ENCODE results near the gene NRF1. TPM values are rescaled to one million over a fixed set of nuclear protein-coding genes. Genes with fewer than 3 reads are reported as not detected.

The NRF1 gene
- total RNA-seq, 1 experiment from 2014 or later: 14.0 TPM

DNA sequence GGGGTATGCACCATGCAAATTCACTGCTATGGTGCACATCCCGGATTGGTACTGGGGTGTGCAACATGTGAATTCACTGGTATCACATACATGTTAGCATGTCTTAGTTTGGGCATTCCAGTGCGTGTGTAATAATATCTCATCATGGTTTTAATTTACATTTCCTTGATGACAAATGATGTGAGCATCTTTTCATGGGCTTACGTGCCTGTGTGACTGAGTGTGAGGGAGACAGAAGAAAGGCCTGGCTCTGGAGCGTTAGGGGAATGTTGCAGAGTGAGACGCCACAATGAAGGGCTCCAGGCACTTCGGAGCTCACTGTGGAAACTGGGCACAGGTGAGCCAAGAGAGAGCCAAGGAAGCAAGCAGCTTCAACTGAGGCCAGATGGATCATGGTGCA, 178.6 kb downstream of the NRF1 start:
- ATAC-seq (no peak), DNase-seq (ENCODE audit: low read depth, low spot score) (no peak)
- no peak overlapping the region for H3K27ac ChIP-seq (ENCODE audit: low read length)
- in situ Hi-C loops (cut with HindIII; ENCODE audit: low pct_unique_long_range_greater_than_20kb, low sequenced_read_pairs) (no loop called here), intact Hi-C loops (cut with micrococcal nuclease; ENCODE audit: unreplicated experiment) (no loop called here)
- TF ChIP-seq SIN3A (IDR thresholded peaks at IDR 0.05; ENCODE audit: borderline replicate concordance, insufficient read depth, low read depth, low read length) (no peak), POLR2AphosphoS5 (IDR thresholded peaks at IDR 0.05; ENCODE audit: low read depth, low read length) (no peak), TCF7L2 (IDR thresholded peaks at IDR 0.05; ENCODE audit: low read depth, low read length) (no peak)
- TF ChIP-seq, protein P1, sequence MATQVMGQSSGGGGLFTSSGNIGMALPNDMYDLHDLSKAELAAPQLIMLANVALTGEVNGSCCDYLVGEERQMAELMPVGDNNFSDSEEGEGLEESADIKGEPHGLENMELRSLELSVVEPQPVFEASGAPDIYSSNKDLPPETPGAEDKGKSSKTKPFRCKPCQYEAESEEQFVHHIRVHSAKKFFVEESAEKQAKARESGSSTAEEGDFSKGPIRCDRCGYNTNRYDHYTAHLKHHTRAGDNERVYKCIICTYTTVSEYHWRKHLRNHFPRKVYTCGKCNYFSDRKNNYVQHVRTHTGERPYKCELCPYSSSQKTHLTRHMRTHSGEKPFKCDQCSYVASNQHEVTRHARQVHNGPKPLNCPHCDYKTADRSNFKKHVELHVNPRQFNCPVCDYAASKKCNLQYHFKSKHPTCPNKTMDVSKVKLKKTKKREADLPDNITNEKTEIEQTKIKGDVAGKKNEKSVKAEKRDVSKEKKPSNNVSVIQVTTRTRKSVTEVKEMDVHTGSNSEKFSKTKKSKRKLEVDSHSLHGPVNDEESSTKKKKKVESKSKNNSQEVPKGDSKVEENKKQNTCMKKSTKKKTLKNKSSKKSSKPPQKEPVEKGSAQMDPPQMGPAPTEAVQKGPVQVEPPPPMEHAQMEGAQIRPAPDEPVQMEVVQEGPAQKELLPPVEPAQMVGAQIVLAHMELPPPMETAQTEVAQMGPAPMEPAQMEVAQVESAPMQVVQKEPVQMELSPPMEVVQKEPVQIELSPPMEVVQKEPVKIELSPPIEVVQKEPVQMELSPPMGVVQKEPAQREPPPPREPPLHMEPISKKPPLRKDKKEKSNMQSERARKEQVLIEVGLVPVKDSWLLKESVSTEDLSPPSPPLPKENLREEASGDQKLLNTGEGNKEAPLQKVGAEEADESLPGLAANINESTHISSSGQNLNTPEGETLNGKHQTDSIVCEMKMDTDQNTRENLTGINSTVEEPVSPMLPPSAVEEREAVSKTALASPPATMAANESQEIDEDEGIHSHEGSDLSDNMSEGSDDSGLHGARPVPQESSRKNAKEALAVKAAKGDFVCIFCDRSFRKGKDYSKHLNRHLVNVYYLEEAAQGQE (IDR thresholded peaks at IDR 0.05; ENCODE audit: insufficient read depth in 1 of 2, low read depth in 2 of 2, low read length in 1 of 2): no peak
- TF ChIP-seq, protein P2, sequence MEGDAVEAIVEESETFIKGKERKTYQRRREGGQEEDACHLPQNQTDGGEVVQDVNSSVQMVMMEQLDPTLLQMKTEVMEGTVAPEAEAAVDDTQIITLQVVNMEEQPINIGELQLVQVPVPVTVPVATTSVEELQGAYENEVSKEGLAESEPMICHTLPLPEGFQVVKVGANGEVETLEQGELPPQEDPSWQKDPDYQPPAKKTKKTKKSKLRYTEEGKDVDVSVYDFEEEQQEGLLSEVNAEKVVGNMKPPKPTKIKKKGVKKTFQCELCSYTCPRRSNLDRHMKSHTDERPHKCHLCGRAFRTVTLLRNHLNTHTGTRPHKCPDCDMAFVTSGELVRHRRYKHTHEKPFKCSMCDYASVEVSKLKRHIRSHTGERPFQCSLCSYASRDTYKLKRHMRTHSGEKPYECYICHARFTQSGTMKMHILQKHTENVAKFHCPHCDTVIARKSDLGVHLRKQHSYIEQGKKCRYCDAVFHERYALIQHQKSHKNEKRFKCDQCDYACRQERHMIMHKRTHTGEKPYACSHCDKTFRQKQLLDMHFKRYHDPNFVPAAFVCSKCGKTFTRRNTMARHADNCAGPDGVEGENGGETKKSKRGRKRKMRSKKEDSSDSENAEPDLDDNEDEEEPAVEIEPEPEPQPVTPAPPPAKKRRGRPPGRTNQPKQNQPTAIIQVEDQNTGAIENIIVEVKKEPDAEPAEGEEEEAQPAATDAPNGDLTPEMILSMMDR (IDR thresholded peaks at IDR 0.05): no peak
- BruUV-seq (replicated peaks): no TSS peak
- no peaks in the 10 kb centered on the region for H3K27me3 ChIP-seq (ENCODE audit: control insufficient read depth, insufficient read depth, low read length)
- no peak overlapping the region for H3K4me3 ChIP-seq (ENCODE audit: low read depth in 2 of 2, low read length in 2 of 2)
- POLR2A ChIA-PET: no interaction called here
- H3K36me3 ChIP-seq (ENCODE audit: control insufficient read depth, insufficient read depth, low read length): no peaks in the 10 kb centered on the region
- CTCF ChIA-PET: no interaction called here
- H3K4me1 ChIP-seq (ENCODE audit: control insufficient read depth, insufficient read depth, low read length): peaks cover 2% of the 10 kb centered on the region; the same call in 1 of the 2 replicates
- no peaks in the 10 kb centered on the region for H3K9me3 ChIP-seq (ENCODE audit: control insufficient read depth, insufficient read depth, low read depth, low read length)

DNA sequence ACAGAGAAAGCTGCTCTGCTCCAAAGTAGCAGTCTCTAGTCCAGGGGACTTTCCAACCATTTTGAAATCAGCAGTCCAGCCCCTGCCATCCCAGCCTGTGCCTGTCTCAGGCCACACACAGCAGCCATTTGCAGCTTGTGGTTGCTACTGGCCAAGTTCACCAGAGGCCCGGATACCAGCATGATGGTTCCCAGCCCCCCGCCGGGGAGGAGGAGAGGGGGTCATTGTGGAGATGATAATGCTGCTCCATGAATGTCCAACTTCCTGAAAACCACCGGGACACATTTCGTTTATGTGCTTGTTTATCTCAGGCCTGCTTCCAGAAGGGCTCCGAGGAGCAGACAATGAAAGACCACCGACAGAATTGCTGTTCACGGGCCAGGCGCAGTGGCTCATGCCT, 181.2 kb downstream of the NRF1 start:
- no peaks in the 10 kb centered on the region for H3K27me3 ChIP-seq (ENCODE audit: control insufficient read depth, insufficient read depth, low read length)
- no peak overlapping the region for H3K27ac ChIP-seq (ENCODE audit: low read length)
- TF ChIP-seq POLR2AphosphoS5 (IDR thresholded peaks at IDR 0.05; ENCODE audit: low read depth, low read length): no peak
- TF ChIP-seq, protein P1 (IDR thresholded peaks at IDR 0.05; ENCODE audit: insufficient read depth in 1 of 2, low read depth in 2 of 2, low read length in 1 of 2): no peak
- TF ChIP-seq, protein P2 (IDR thresholded peaks at IDR 0.05): no peak
- no peak for TF ChIP-seq SIN3A (IDR thresholded peaks at IDR 0.05; ENCODE audit: borderline replicate concordance, insufficient read depth, low read depth, low read length)
- no peak for TF ChIP-seq TCF7L2 (IDR thresholded peaks at IDR 0.05; ENCODE audit: low read depth, low read length)
- no peak for DNase-seq (ENCODE audit: low read depth, low spot score)
- H3K36me3 ChIP-seq (ENCODE audit: control insufficient read depth, insufficient read depth, low read length): no peaks in the 10 kb centered on the region
- no TSS peak for BruUV-seq (replicated peaks)
- POLR2A ChIA-PET: no interaction called here
- no peak overlapping the region for H3K4me3 ChIP-seq (ENCODE audit: low read depth in 2 of 2, low read length in 2 of 2)
- in situ Hi-C loops (cut with HindIII; ENCODE audit: low pct_unique_long_range_greater_than_20kb, low sequenced_read_pairs) (no loop called here), intact Hi-C loops (cut with micrococcal nuclease; ENCODE audit: unreplicated experiment) (no loop called here)
- no peaks in the 10 kb centered on the region for H3K9me3 ChIP-seq (ENCODE audit: control insufficient read depth, insufficient read depth, low read depth, low read length)
- no peaks in the 10 kb centered on the region for H3K4me1 ChIP-seq (ENCODE audit: control insufficient read depth, insufficient read depth, low read length)
- no peak for ATAC-seq
- CTCF ChIA-PET: no interaction called here
